T follicular helper cell (primary cell): Measurements from ENCODE around the gene TLE3.

Experiments used
- DNase-seq: peaks from one replicate; pipeline ENCODE4 v3.0.0-alpha.2; 2020; ENCODE audit warnings: low read depth

The TLE3 gene

GRCh38 chr15:70083946-70084345 lies 13.8 kb downstream of the TLE3 start:
- DNase-seq: no peak

GRCh38 chr15:70083418-70083817 lies 14.3 kb downstream of the TLE3 start:
- DNase-seq: no peak

GRCh38 chr15:70082281-70082900 lies 15.3 kb downstream of the TLE3 start:
- no peak for DNase-seq

- DNase-seq: no peak
These were observed 16.1 kb downstream of the TLE3 start for GRCh38 chr15:70081612-70082011.

GRCh38 chr15:70080347-70080746 lies 17.4 kb downstream of the TLE3 start:
- no peak for DNase-seq

- DNase-seq: no peak
These were observed 17.8 kb downstream of the TLE3 start for GRCh38 chr15:70079888-70080287.

- DNase-seq: no peak
These were observed 18.9 kb downstream of the TLE3 start for GRCh38 chr15:70078578-70079417.

GRCh38 chr15:70077188-70078147 lies 20.2 kb downstream of the TLE3 start:
- DNase-seq: no peak

- no peak for DNase-seq
These were observed 23.3 kb downstream of the TLE3 start for GRCh38 chr15:70074380-70074779.

- DNase-seq: no peak
These were observed 25.2 kb downstream of the TLE3 start for GRCh38 chr15:70072479-70072878.

- no peak for DNase-seq
These were observed 25.9 kb downstream of the TLE3 start for GRCh38 chr15:70071799-70072198.

GRCh38 chr15:70069716-70070115 lies 28.0 kb downstream of the TLE3 start:
- no peak for DNase-seq

GRCh38 chr15:70068783-70069565 lies 28.7 kb downstream of the TLE3 start:
- DNase-seq: no peak

GRCh38 chr15:70067681-70068080 lies 30.0 kb downstream of the TLE3 start:
- no peak for DNase-seq

GRCh38 chr15:70067011-70067410 lies 30.7 kb downstream of the TLE3 start:
- no peak for DNase-seq

GRCh38 chr15:70066447-70066846 lies 31.3 kb downstream of the TLE3 start:
- no peak for DNase-seq

GRCh38 chr15:70066004-70066403 lies 31.7 kb downstream of the TLE3 start:
- no peak for DNase-seq

GRCh38 chr15:70065006-70065722 lies 32.6 kb downstream of the TLE3 start:
- DNase-seq: no peak

- no peak for DNase-seq
These were observed 33.3 kb downstream of the TLE3 start for GRCh38 chr15:70064441-70064840.

- DNase-seq: no peak
These were observed 33.7 kb downstream of the TLE3 start for GRCh38 chr15:70063980-70064379.
